Measurements from ENCODE around the gene KRTAP3-1.

DNA sequence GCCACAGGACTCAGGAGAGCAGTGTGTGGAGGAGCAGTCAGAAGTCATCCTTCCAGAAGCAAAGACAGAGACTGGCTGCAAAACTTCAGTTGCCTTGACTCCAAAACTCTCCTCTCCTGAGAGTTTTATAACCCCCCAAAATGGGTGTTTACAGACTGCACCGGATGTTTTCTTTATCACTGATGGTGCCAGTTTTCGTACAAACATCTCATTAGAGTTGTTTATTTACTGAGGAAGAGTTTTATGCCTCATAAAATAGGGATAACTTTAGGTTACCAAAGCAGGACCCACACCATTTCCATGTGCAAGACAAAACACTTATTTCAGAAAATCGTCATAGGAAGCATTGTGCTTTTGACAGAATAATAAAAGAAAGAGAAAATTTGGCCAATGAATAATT, 24.7 kb downstream of the KRTAP3-1 start, which contains the start of gene KRT40:
- TF ChIP-seq FOS (IDR thresholded peaks at IDR 0.05; ENCODE audit: borderline replicate concordance, insufficient read depth, low read length), result no peak
- TF ChIP-seq EZH2 (IDR thresholded peaks at IDR 0.05; ENCODE audit: borderline replicate concordance, low read depth, low read length, severe bottlenecking), result no peak
- no peak for TF ChIP-seq POLR2AphosphoS5 (IDR thresholded peaks at IDR 0.05; ENCODE audit: insufficient read depth, low read depth, low read length)
- no peak for TF ChIP-seq POLR2A (IDR thresholded peaks at IDR 0.05; ENCODE audit: low read depth, low read length)
- TF ChIP-seq CTCF (IDR thresholded peaks at IDR 0.05; ENCODE audit: extremely low read depth in 1 of 2, insufficient read depth in 1 of 2, low read depth in 1 of 2, low read length in 2 of 2), result no peak
- TF ChIP-seq MYC (IDR thresholded peaks at IDR 0.05; ENCODE audit: low read depth, low read length), result no peak
